ENCODE data around the gene OPHN1.

OPHN1 gene

GRCh38 chrX:68234171-68234910, 199.0 kb downstream of the OPHN1 start:
- peak overlapping the region; percentile 59; the same call in 1 of the 2 replicates for H3K9ac ChIP-seq (ENCODE audit: low read depth, low read length)
- H3K4me3 ChIP-seq (ENCODE audit: low read length), result peak overlapping the region; percentile 47; the same call in 1 of the 2 replicates

GRCh38 chrX:68232206-68232605, 201.1 kb downstream of the OPHN1 start:
- H3K27me3 ChIP-seq (ENCODE audit: insufficient read depth, low read length), result no peaks in the 10 kb centered on the region
- H3K9ac ChIP-seq (ENCODE audit: low read depth, low read length), result no peak overlapping the region
- no peak overlapping the region for H3K4me3 ChIP-seq (ENCODE audit: low read length)
- no peaks in the 10 kb centered on the region; the same call in 1 of the 2 replicates for H3K4me1 ChIP-seq (ENCODE audit: insufficient read depth, low read length)
- H3K9me3 ChIP-seq (ENCODE audit: insufficient read depth, low read depth, low read length), result no peaks in the 10 kb centered on the region
- no peaks in the 10 kb centered on the region for H3K36me3 ChIP-seq (ENCODE audit: insufficient read depth, low read depth, low read length)
- no peak overlapping the region for H3K27ac ChIP-seq (ENCODE audit: low read length)

More at GRCh38 chrX:68234171-68234910, 199.0 kb downstream of the OPHN1 start:
- Histone ChIP-seq H3K9me3 (ENCODE audit: insufficient read depth, low read depth, low read length) (no peaks in the 10 kb centered on the region), H3K27ac (ENCODE audit: low read length) (no peak overlapping the region), H3K36me3 (ENCODE audit: insufficient read depth, low read depth, low read length) (no peaks in the 10 kb centered on the region), H3K27me3 (ENCODE audit: insufficient read depth, low read length) (no peaks in the 10 kb centered on the region), H3K4me1 (ENCODE audit: insufficient read depth, low read length) (no peaks in the 10 kb centered on the region; the same call in 1 of the 2 replicates)

- Histone ChIP-seq H3K4me3 (ENCODE audit: low read length) (no peak overlapping the region), H3K4me1 (ENCODE audit: insufficient read depth, low read length) (no peaks in the 10 kb centered on the region), H3K9me3 (ENCODE audit: insufficient read depth, low read depth, low read length) (no peaks in the 10 kb centered on the region), H3K27me3 (ENCODE audit: insufficient read depth, low read length) (no peaks in the 10 kb centered on the region), H3K27ac (ENCODE audit: low read length) (no peak overlapping the region), H3K9ac (ENCODE audit: low read depth, low read length) (no peak overlapping the region), H3K36me3 (ENCODE audit: insufficient read depth, low read depth, low read length) (no peaks in the 10 kb centered on the region)
Observed at GRCh38 chrX:68209008-68209407, 224.3 kb downstream of the OPHN1 start.

GRCh38 chrX:68204521-68205038, 228.7 kb downstream of the OPHN1 start:
- no peak overlapping the region for H3K27ac ChIP-seq (ENCODE audit: low read length)
- no peaks in the 10 kb centered on the region for H3K9me3 ChIP-seq (ENCODE audit: insufficient read depth, low read depth, low read length)
- no peak overlapping the region for H3K9ac ChIP-seq (ENCODE audit: low read depth, low read length)
- no peaks in the 10 kb centered on the region for H3K4me1 ChIP-seq (ENCODE audit: insufficient read depth, low read length)
- H3K27me3 ChIP-seq (ENCODE audit: insufficient read depth, low read length), result no peaks in the 10 kb centered on the region
- H3K36me3 ChIP-seq (ENCODE audit: insufficient read depth, low read depth, low read length), result no peaks in the 10 kb centered on the region
- H3K4me3 ChIP-seq (ENCODE audit: low read length), result no peak overlapping the region

GRCh38 chrX:68203646-68204045, 229.6 kb downstream of the OPHN1 start:
- H3K27ac ChIP-seq (ENCODE audit: low read length), result no peak overlapping the region
- H3K4me3 ChIP-seq (ENCODE audit: low read length), result no peak overlapping the region
- H3K9me3 ChIP-seq (ENCODE audit: insufficient read depth, low read depth, low read length), result no peaks in the 10 kb centered on the region
- no peaks in the 10 kb centered on the region for H3K4me1 ChIP-seq (ENCODE audit: insufficient read depth, low read length)
- H3K9ac ChIP-seq (ENCODE audit: low read depth, low read length), result no peak overlapping the region
- H3K36me3 ChIP-seq (ENCODE audit: insufficient read depth, low read depth, low read length), result no peaks in the 10 kb centered on the region
- H3K27me3 ChIP-seq (ENCODE audit: insufficient read depth, low read length), result no peaks in the 10 kb centered on the region

GRCh38 chrX:68203211-68203610, 230.1 kb downstream of the OPHN1 start:
- Histone ChIP-seq H3K27ac (ENCODE audit: low read length) (no peak overlapping the region), H3K9me3 (ENCODE audit: insufficient read depth, low read depth, low read length) (no peaks in the 10 kb centered on the region), H3K27me3 (ENCODE audit: insufficient read depth, low read length) (no peaks in the 10 kb centered on the region), H3K4me1 (ENCODE audit: insufficient read depth, low read length) (no peaks in the 10 kb centered on the region), H3K9ac (ENCODE audit: low read depth, low read length) (no peak overlapping the region), H3K4me3 (ENCODE audit: low read length) (no peak overlapping the region), H3K36me3 (ENCODE audit: insufficient read depth, low read depth, low read length) (no peaks in the 10 kb centered on the region)

- no peaks in the 10 kb centered on the region for H3K27me3 ChIP-seq (ENCODE audit: insufficient read depth, low read length)
Observed at GRCh38 chrX:68199062-68199848, 234.0 kb downstream of the OPHN1 start.

GRCh38 chrX:68196939-68197791, 236.1 kb downstream of the OPHN1 start:
- Histone ChIP-seq H3K36me3 (ENCODE audit: insufficient read depth, low read depth, low read length) (no peaks in the 10 kb centered on the region), H3K9ac (ENCODE audit: low read depth, low read length) (no peak overlapping the region), H3K9me3 (ENCODE audit: insufficient read depth, low read depth, low read length) (no peaks in the 10 kb centered on the region), H3K27me3 (ENCODE audit: insufficient read depth, low read length) (no peaks in the 10 kb centered on the region), H3K4me1 (ENCODE audit: insufficient read depth, low read length) (peaks cover 5% of the 10 kb centered on the region; the same call in 1 of the 2 replicates), H3K27ac (ENCODE audit: low read length) (no peak overlapping the region), H3K4me3 (ENCODE audit: low read length) (no peak overlapping the region)

More at GRCh38 chrX:68199062-68199848, 234.0 kb downstream of the OPHN1 start:
- Histone ChIP-seq H3K4me3 (ENCODE audit: low read length) (no peak overlapping the region), H3K9me3 (ENCODE audit: insufficient read depth, low read depth, low read length) (no peaks in the 10 kb centered on the region), H3K9ac (ENCODE audit: low read depth, low read length) (no peak overlapping the region), H3K27ac (ENCODE audit: low read length) (no peak overlapping the region), H3K4me1 (ENCODE audit: insufficient read depth, low read length) (peaks cover 5% of the 10 kb centered on the region; the same call in 1 of the 2 replicates), H3K36me3 (ENCODE audit: insufficient read depth, low read depth, low read length) (no peaks in the 10 kb centered on the region)

- Histone ChIP-seq H3K36me3 (ENCODE audit: insufficient read depth, low read depth, low read length) (no peaks in the 10 kb centered on the region), H3K27ac (ENCODE audit: low read length) (no peak overlapping the region), H3K9ac (ENCODE audit: low read depth, low read length) (no peak overlapping the region), H3K9me3 (ENCODE audit: insufficient read depth, low read depth, low read length) (no peaks in the 10 kb centered on the region), H3K27me3 (ENCODE audit: insufficient read depth, low read length) (no peaks in the 10 kb centered on the region), H3K4me3 (ENCODE audit: low read length) (no peak overlapping the region), H3K4me1 (ENCODE audit: insufficient read depth, low read length) (peaks cover 5% of the 10 kb centered on the region; the same call in 1 of the 2 replicates)
Observed at GRCh38 chrX:68195561-68195960, 237.7 kb downstream of the OPHN1 start.

GRCh38 chrX:68193786-68194185, 239.5 kb downstream of the OPHN1 start:
- H3K9me3 ChIP-seq (ENCODE audit: insufficient read depth, low read depth, low read length), result no peaks in the 10 kb centered on the region
- H3K36me3 ChIP-seq (ENCODE audit: insufficient read depth, low read depth, low read length), result no peaks in the 10 kb centered on the region
- no peaks in the 10 kb centered on the region for H3K27me3 ChIP-seq (ENCODE audit: insufficient read depth, low read length)
- no peak overlapping the region for H3K9ac ChIP-seq (ENCODE audit: low read depth, low read length)
- no peak overlapping the region for H3K4me3 ChIP-seq (ENCODE audit: low read length)
- peaks cover 5% of the 10 kb centered on the region; the same call in 1 of the 2 replicates for H3K4me1 ChIP-seq (ENCODE audit: insufficient read depth, low read length)
- no peak overlapping the region for H3K27ac ChIP-seq (ENCODE audit: low read length)

GRCh38 chrX:68193234-68193633, 240.1 kb downstream of the OPHN1 start:
- H3K9ac ChIP-seq (ENCODE audit: low read depth, low read length), result no peak overlapping the region
- no peaks in the 10 kb centered on the region for H3K27me3 ChIP-seq (ENCODE audit: insufficient read depth, low read length)
- no peaks in the 10 kb centered on the region for H3K36me3 ChIP-seq (ENCODE audit: insufficient read depth, low read depth, low read length)
- no peaks in the 10 kb centered on the region for H3K9me3 ChIP-seq (ENCODE audit: insufficient read depth, low read depth, low read length)
- H3K4me1 ChIP-seq (ENCODE audit: insufficient read depth, low read length), result peaks cover 5% of the 10 kb centered on the region; the same call in 1 of the 2 replicates
- H3K4me3 ChIP-seq (ENCODE audit: low read length), result no peak overlapping the region
- H3K27ac ChIP-seq (ENCODE audit: low read length), result no peak overlapping the region

Measured in iPS-20b (cell line).